ENCODE results near the gene RNF5.

- no peak for TF ChIP-seq EZH2 (IDR thresholded peaks at IDR 0.05; ENCODE audit: insufficient read depth, poor library complexity, severe bottlenecking)
- no peak for TF ChIP-seq EZH2phosphoT487 (IDR thresholded peaks at IDR 0.05; ENCODE audit: insufficient read depth, low read depth)
Observed at GRCh38 chr6:32147401-32148132, 30.6 kb upstream of the RNF5 start.
